Vagina (tissue), 2 donors: Measurements from ENCODE around the gene SRGAP2B.
"Not testable (repeated sequence)": the region's sequence is repeated elsewhere in the genome, so short reads cannot be mapped to it uniquely, and the experiment has no call there.

ENCODE experiments used
- CTCF ChIP-seq, 3 experiments: fragments of 450-650 bp in 2 of 3; fragments of 200-600 bp in 1 of 3; sonication (generic) in 1 of 3; IDR thresholded peaks; one replicate each; pipeline ENCODE4 v1.5.1; 2017 to 2019; ENCODE audit warnings: antibody characterized with exemption in 3 of 3, mild to moderate bottlenecking in 2 of 3, moderate library complexity in 2 of 3
- POLR2AphosphoS5 ChIP-seq, 2 donors: sonication (generic); formaldehyde crosslinking; IDR thresholded peaks; one replicate each; pipeline ENCODE4 v1.9.0; 2017; ENCODE audit warnings: antibody characterized with exemption in 2 of 2, mild to moderate bottlenecking in 2 of 2, low read depth in 1 of 2; ENCODE audit not compliant: insufficient read depth in 1 of 2

- TF ChIP-seq CTCF (IDR thresholded peaks at IDR 0.05); POLR2AphosphoS5 (IDR thresholded peaks at IDR 0.05; ENCODE audit: insufficient read depth in 1 of 2, low read depth in 1 of 2): not testable (repeated sequence)
These were observed 20.7 kb upstream of the SRGAP2B start for GRCh38 chr1:145115587-145116493.
